Measurements from ENCODE around the gene EYA2.

Gene EYA2

GRCh38 chr20:47212606-47213207, 318.1 kb downstream of the EYA2 start:
- TF ChIP-seq CTCF (IDR thresholded peaks at IDR 0.05; ENCODE audit: control insufficient read depth, extremely low read depth, insufficient read depth) = no peak
- DNase-seq (ENCODE audit: low read depth) = no peak

GRCh38 chr20:47213966-47214365, 319.3 kb downstream of the EYA2 start:
- TF ChIP-seq CTCF (IDR thresholded peaks at IDR 0.05; ENCODE audit: control insufficient read depth, extremely low read depth, insufficient read depth) = no peak
- DNase-seq (ENCODE audit: low read depth) = no peak
- H3K4me3 ChIP-seq (ENCODE audit: low read depth, low read length) = no peak overlapping the region

More at GRCh38 chr20:47212606-47213207, 318.1 kb downstream of the EYA2 start:
- H3K4me3 ChIP-seq (ENCODE audit: low read depth, low read length) = no peak overlapping the region

GRCh38 chr20:47215653-47216397, 321.2 kb downstream of the EYA2 start:
- no peak for DNase-seq (ENCODE audit: low read depth)
- no peak for TF ChIP-seq CTCF (IDR thresholded peaks at IDR 0.05; ENCODE audit: control insufficient read depth, extremely low read depth, insufficient read depth)
- H3K4me3 ChIP-seq (ENCODE audit: low read depth, low read length) = no peak overlapping the region

- no peak for DNase-seq (ENCODE audit: low read depth)
- TF ChIP-seq CTCF (IDR thresholded peaks at IDR 0.05; ENCODE audit: control insufficient read depth, extremely low read depth, insufficient read depth) = no peak
- no peak overlapping the region for H3K4me3 ChIP-seq (ENCODE audit: low read depth, low read length)
Observed at GRCh38 chr20:47216819-47217410, 322.3 kb downstream of the EYA2 start.

GRCh38 chr20:47217482-47218446, 323.1 kb downstream of the EYA2 start:
- DNase-seq (ENCODE audit: low read depth) = peak; percentile 25
- H3K4me3 ChIP-seq (ENCODE audit: low read depth, low read length) = no peak overlapping the region
- no peak for TF ChIP-seq CTCF (IDR thresholded peaks at IDR 0.05; ENCODE audit: control insufficient read depth, extremely low read depth, insufficient read depth)

GRCh38 chr20:47220161-47220582, 325.5 kb downstream of the EYA2 start:
- H3K4me3 ChIP-seq (ENCODE audit: low read depth, low read length) = no peak overlapping the region
- peak; percentile 46 for TF ChIP-seq CTCF (IDR thresholded peaks at IDR 0.05; ENCODE audit: control insufficient read depth, extremely low read depth, insufficient read depth)
- no peak for DNase-seq (ENCODE audit: low read depth)

Data from LNCaP clone FGC (cell line).